Psoas muscle (tissue), 8 donors: ENCODE measurements around the gene IL19. TPM values are rescaled to one million over a fixed set of nuclear protein-coding genes. Genes with fewer than 3 reads are reported as not detected.

Experiments used
- ATAC-seq, 4 donors: fragments of 200-7000 bp; cut with Tn5 transposase; one replicate each; pipeline ENCODE4 v1.9.1; 2020; ENCODE audit warnings: moderate library complexity in 3 of 4, mild to moderate bottlenecking in 2 of 4
- DNase-seq, 2 donors: peaks; one replicate each; pipeline ENCODE4 v3.0.0-alpha.2; 2020
- H3K27ac ChIP-seq: fragments of 200-600 bp; one replicate; pipeline ENCODE4 v1.8.0; 2022
- H3K27me3 ChIP-seq, 3 donors: fragments of 200-600 bp in 1 of 3; one replicate each; pipeline versions ENCODE4 v1.6.1 to v1.8.0; 2013 to 2022; ENCODE audit warnings: low read length in 2 of 3, mild to moderate bottlenecking in 2 of 3, moderate library complexity in 1 of 3; ENCODE audit not compliant: insufficient read depth in 3 of 3
- H3K36me3 ChIP-seq, 2 donors: fragments of 200-600 bp in 1 of 2; one replicate each; pipeline versions ENCODE4 v1.6.1 to v1.8.0; 2013 to 2022; ENCODE audit warnings: low read depth in 1 of 2, mild to moderate bottlenecking in 1 of 2, moderate library complexity in 1 of 2; ENCODE audit not compliant: insufficient read depth in 1 of 2
- H3K4me1 ChIP-seq: fragments of 200-600 bp; one replicate; pipeline ENCODE4 v1.8.0; 2022
- H3K4me3 ChIP-seq: fragments of 200-600 bp; one replicate; pipeline ENCODE4 v1.8.0; 2022; ENCODE audit warnings: mild to moderate bottlenecking
- H3K9me3 ChIP-seq: fragments of 200-600 bp; one replicate; pipeline ENCODE4 v1.8.0; 2022
- CTCF ChIP-seq: fragments of 200-600 bp; IDR thresholded peaks from one replicate; pipeline ENCODE4 v1.8.0; 2022; ENCODE audit warnings: antibody characterized with exemption
- WGBS, 3 donors: extraction: QIAGEN DNeasy Blood & Tissue Kit; methylation state at CpG; one replicate each; pipeline versions ENCODE4 v1.1.6 to v1.1.7; 2013; 5-methylcytosine and 5-hydroxymethylcytosine counted together
- intact Hi-C, 2 donors: fragments of 100-400 bp; cut with DNase I; formaldehyde crosslinking; loops; one replicate each; pipeline versions ENCODE4 v1.11.0 to v1.14.2; 2022
- polyA plus RNA-seq, 3 donors: library from polyadenylated mRNA; stranded (reverse); fragments of 200-250 nt; gene quantifications; one replicate each; pipeline ENCODE4 v1.2.3, GENCODE V29; 2013
- total RNA-seq, 4 donors: library from RNA; stranded (reverse); fragmentation: NEBNext Ultra II Directional in 2 of 4; extraction: Animal tissue kit (Norgen Biotek cat#: 25700) in 2 of 4; gene quantifications; one replicate each; pipeline versions ENCODE4 v1.2.1 to v1.2.4, GENCODE V29; 2021 to 2023
- donor health status: healthy with polysubstance abuse.
- donor health status: DM: no; HTN: no; CAD: no; lungs with moderate emphysema.
- donor health status: Bipolar disorder and iron deficiency.
- donor health status: healthy.
- donor health status: DM: yes; HTN: yes; CAD: no.
- donor health status: DM: no; HTN: no; CAD: no.
- donor health status: DM: no; HTN: no; CAD: no.
- donor health status: DM: yes; HTN: yes; CAD: no.

The IL19 gene
- total and polyA plus RNA-seq, 7 donors = not detected

- Histone ChIP-seq H3K27me3 (no peaks in the 10 kb centered on the region), H3K4me3 (no peak overlapping the region), H3K9me3 (no peaks in the 10 kb centered on the region), H3K27ac (no peak overlapping the region), H3K4me1 (no peaks in the 10 kb centered on the region), H3K36me3 (no peaks in the 10 kb centered on the region)
- DNase-seq (peak; percentile 36 to 58), ATAC-seq (peak in 1 of 4 donors; percentile 30)
- 45 to 53% (median 50%) methylated on average over 8 of the region's 8 CpGs for WGBS, 3 donors
- no peak for TF ChIP-seq CTCF
- intact Hi-C loops = no loop called here
Observed at GRCh38 chr1:206766251-206766856, 4.2 kb upstream of the IL19 start.

- DNase-seq = no peak
- Histone ChIP-seq H3K4me3 (no peak overlapping the region), H3K9me3 (no peaks in the 10 kb centered on the region), H3K36me3 (no peaks in the 10 kb centered on the region), H3K27me3 (no peaks in the 10 kb centered on the region), H3K4me1 (no peaks in the 10 kb centered on the region), H3K27ac (no peak overlapping the region)
- intact Hi-C loops = no loop called here
- 73 to 80% (median 73%) methylated on average over 14 of the region's 14 CpGs for WGBS, 3 donors
- no peak for TF ChIP-seq CTCF
- no peak for ATAC-seq
Observed at GRCh38 chr1:206768472-206769303, 1.9 kb upstream of the IL19 start.

GRCh38 chr1:206769304-206769731 is 1.3 kb upstream of the IL19 start:
- WGBS, 3 donors = 80 to 84% (median 81%) methylated on average over 7 of the region's 7 CpGs
- Histone ChIP-seq H3K4me3 (no peak overlapping the region), H3K36me3 (no peaks in the 10 kb centered on the region), H3K27me3 (no peaks in the 10 kb centered on the region), H3K27ac (no peak overlapping the region), H3K4me1 (no peaks in the 10 kb centered on the region), H3K9me3 (no peaks in the 10 kb centered on the region)
- DNase-seq (no peak), ATAC-seq (no peak)
- TF ChIP-seq CTCF = no peak
- intact Hi-C loops = no loop called here

- no peaks in the 10 kb centered on the region for H3K9me3 ChIP-seq
- WGBS, 3 donors = 59 to 79% (median 75%) methylated on average over 4 of the region's 4 CpGs
- no peak overlapping the region for H3K4me3 ChIP-seq
- no peaks in the 10 kb centered on the region for H3K4me1 ChIP-seq
- H3K36me3 ChIP-seq = no peaks in the 10 kb centered on the region
- no peaks in the 10 kb centered on the region for H3K27me3 ChIP-seq
- no peak for TF ChIP-seq CTCF
- intact Hi-C loops = no loop called here
- ATAC-seq = no peak
- DNase-seq = no peak
- H3K27ac ChIP-seq = no peak overlapping the region
Observed at GRCh38 chr1:206771338-206771692, 742 bp downstream of the IL19 start.
